Pancreas (tissue), 10 donors: ENCODE data around the gene SLC43A3. TPM values are rescaled to one million over a fixed set of nuclear protein-coding genes. Genes with fewer than 3 reads are reported as not detected.

Experiments
- ATAC-seq, 4 donors: fragments of 200-7000 bp; cut with Tn5 transposase; one replicate each; pipeline versions ENCODE4 v1.8.0 to v1.9.1; 2020; ENCODE audit warnings: mild to moderate bottlenecking in 4 of 4, moderate library complexity in 4 of 4
- DNase-seq, 6 donors: peaks; one replicate each; pipeline ENCODE4 v3.0.0-alpha.2; 2020
- FAIRE-seq: peaks from 2 replicates; lab custom pipeline; 2012; peaks lifted over from hg19 to GRCh38; lab: Jason Lieb, UNC
- H3K27ac ChIP-seq, 4 donors: fragments of 200-600 bp; sonication (generic); 1 replicate in 3 of 4; 2 replicates in 1 of 4; pipeline versions ENCODE4 v1.5.0 to v1.8.0; 2020
- H3K27me3 ChIP-seq, 4 donors: fragments of 200-600 bp; one replicate each; pipeline ENCODE4 v1.8.0; 2021
- H3K36me3 ChIP-seq, 3 donors: fragments of 200-600 bp; sonication (generic) in 1 of 3; one replicate each; pipeline versions ENCODE4 v1.5.0 to v1.8.0; 2020 to 2021
- H3K4me1 ChIP-seq, 3 donors: fragments of 200-600 bp; one replicate each; pipeline ENCODE4 v1.8.0; 2021
- H3K4me3 ChIP-seq, 4 donors: fragments of 200-600 bp; sonication (generic) in 2 of 4; one replicate each; pipeline versions ENCODE4 v1.5.0 to v1.8.0; 2020 to 2021
- H3K9me3 ChIP-seq, 4 donors: fragments of 200-600 bp; one replicate each; pipeline ENCODE4 v1.8.0; 2021
- WGBS, 2 donors: extraction: QIAGEN DNeasy Blood & Tissue Kit; methylation state at CpG; one replicate each; pipeline ENCODE4 v1.1.7; 2013; 5-methylcytosine and 5-hydroxymethylcytosine counted together
- intact Hi-C, 3 donors: fragments of 100-400 bp; cut with DNase I; formaldehyde crosslinking; loops; one replicate each; pipeline versions ENCODE4 v1.11.1 to v1.14.2; 2022
- polyA plus RNA-seq, 2 donors: library from polyadenylated mRNA; stranded (reverse); fragments of 200-250 nt; gene quantifications; one replicate each; pipeline ENCODE4 v1.2.3, GENCODE V29; 2013
- total RNA-seq, 6 donors: library from RNA; stranded (reverse); fragmentation: NEBNext Ultra II Directional in 4 of 6; extraction: Animal tissue kit (Norgen Biotek cat#: 25700) in 4 of 6; gene quantifications; one replicate each; pipeline versions ENCODE4 v1.2.1 to v1.2.4, GENCODE V29; 2021 to 2023
- TF ChIP-seq, protein P1 (sequence below), 4 donors: fragments of 200-600 bp; sonication (generic) in 3 of 4; IDR thresholded peaks; one replicate each; pipeline versions ENCODE4 v1.5.0 to v1.8.0; 2021; ENCODE audit warnings: antibody characterized with exemption in 4 of 4
- donor health status: healthy with polysubstance abuse.
- donor health status: DM: no; HTN: no; CAD: no; lungs with moderate emphysema.
- donor health status: DM: no; HTN: no; CAD: no.
- donor health status: control.
- donor health status: control.
- donor health status: Bipolar disorder and iron deficiency.
- donor health status: DM: yes; HTN: yes; CAD: no.
- donor health status: DM: no; HTN: no; CAD: no.
- donor health status: DM: no; HTN: no; CAD: no.
- donor health status: DM: yes; HTN: yes; CAD: no.

Gene SLC43A3
- total and polyA plus RNA-seq, 8 donors, result 6.7 to 34.9 (median 13.7) TPM

DNA sequence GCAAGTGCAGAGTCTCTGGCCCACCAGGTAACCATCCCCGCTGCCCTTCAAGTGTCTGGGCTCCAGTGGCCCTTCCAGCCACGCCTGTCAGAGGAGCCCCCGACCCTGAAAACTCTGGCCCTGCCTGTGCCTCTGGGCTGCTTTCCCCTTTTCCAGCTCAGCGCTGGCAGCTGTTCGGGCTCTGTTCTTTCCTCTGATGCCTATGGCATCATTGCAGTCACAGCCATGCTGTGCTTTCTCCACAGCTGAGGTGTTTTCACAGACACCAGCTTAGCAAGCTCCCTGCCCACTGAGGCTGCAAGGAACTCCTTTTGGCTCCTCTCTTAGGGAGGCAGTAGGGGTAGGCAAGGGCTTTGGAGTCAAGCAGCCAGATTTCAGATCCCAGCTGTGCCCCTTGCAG lies 67.5 kb downstream of the SLC43A3 start:
- Histone ChIP-seq H3K4me3 (no peak overlapping the region), H3K4me1 (peaks cover 0 to 8% (median 0%) of the 10 kb centered on the region in 3 donors), H3K9me3 (no peaks in the 10 kb centered on the region), H3K27ac (peak overlapping the region; percentile 39 to 58 (median 48)), H3K27me3 (no peaks in the 10 kb centered on the region), H3K36me3 (no peaks in the 10 kb centered on the region)
- 71 to 90% methylated on average over 5 of the region's 5 CpGs for WGBS, 2 donors
- DNase-seq, result no peak
- FAIRE-seq, result no peak
- intact Hi-C loops, result no loop called here
- ATAC-seq, result no peak
- TF ChIP-seq, protein P1, sequence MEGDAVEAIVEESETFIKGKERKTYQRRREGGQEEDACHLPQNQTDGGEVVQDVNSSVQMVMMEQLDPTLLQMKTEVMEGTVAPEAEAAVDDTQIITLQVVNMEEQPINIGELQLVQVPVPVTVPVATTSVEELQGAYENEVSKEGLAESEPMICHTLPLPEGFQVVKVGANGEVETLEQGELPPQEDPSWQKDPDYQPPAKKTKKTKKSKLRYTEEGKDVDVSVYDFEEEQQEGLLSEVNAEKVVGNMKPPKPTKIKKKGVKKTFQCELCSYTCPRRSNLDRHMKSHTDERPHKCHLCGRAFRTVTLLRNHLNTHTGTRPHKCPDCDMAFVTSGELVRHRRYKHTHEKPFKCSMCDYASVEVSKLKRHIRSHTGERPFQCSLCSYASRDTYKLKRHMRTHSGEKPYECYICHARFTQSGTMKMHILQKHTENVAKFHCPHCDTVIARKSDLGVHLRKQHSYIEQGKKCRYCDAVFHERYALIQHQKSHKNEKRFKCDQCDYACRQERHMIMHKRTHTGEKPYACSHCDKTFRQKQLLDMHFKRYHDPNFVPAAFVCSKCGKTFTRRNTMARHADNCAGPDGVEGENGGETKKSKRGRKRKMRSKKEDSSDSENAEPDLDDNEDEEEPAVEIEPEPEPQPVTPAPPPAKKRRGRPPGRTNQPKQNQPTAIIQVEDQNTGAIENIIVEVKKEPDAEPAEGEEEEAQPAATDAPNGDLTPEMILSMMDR (IDR thresholded peaks at IDR 0.05), result no peak

DNA sequence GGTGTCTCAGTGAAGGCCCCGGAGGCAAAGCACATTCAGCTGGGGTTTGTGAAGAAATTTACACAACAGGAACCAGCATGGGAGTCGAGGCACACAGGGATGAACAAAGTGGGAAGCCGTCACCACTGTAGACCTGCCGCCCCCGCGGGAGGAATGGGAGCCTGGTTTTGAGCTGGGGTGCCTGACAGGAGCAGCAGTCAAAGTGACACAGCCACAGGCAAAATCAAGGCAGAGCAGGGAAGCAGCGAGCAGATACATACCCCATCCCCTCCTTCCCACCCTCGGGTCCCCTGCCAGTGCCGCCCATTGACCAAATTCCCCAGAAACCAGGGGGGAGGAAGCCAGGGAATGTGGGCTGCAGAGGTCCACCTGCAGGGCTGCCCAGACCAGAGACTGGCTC lies 67.9 kb downstream of the SLC43A3 start:
- DNase-seq (no peak), ATAC-seq (no peak), FAIRE-seq (no peak)
- Histone ChIP-seq H3K36me3 (no peaks in the 10 kb centered on the region), H3K9me3 (no peaks in the 10 kb centered on the region), H3K27ac (peak overlapping the region; percentile 39 to 58 (median 48)), H3K4me1 (peaks cover 0 to 8% (median 0%) of the 10 kb centered on the region in 3 donors), H3K4me3 (no peak overlapping the region), H3K27me3 (no peaks in the 10 kb centered on the region)
- intact Hi-C loops, result no loop called here
- TF ChIP-seq, protein P1 (IDR thresholded peaks at IDR 0.05), result no peak
- 70 to 75% methylated on average over 9 of the region's 9 CpGs for WGBS, 2 donors

DNA sequence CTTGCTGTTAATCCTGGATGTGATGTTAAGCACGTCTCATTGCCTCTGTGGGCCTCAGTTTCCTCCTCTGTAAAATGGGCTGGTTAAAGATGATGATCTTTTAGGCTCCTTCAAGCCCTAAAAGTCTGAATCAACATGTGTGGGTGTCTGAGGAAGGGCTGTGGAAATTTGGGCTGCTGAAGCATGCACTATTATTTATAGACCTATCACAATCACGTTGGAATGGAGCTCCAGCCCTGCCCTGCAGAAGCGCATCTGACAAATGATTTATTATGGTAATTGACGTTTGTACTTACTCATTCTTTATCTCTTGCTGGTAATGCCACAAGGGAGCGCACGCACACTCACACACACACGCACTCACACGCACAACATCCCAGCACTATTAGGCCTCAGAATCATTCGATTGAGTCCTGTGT lies 68.4 kb downstream of the SLC43A3 start:
- Histone ChIP-seq H3K27me3 (no peaks in the 10 kb centered on the region), H3K4me1 (peaks cover 0 to 8% (median 0%) of the 10 kb centered on the region in 3 donors), H3K4me3 (no peak overlapping the region), H3K27ac (peak overlapping the region in 3 of 4 donors; percentile 39 to 58 (median 43)), H3K36me3 (no peaks in the 10 kb centered on the region), H3K9me3 (no peaks in the 10 kb centered on the region)
- TF ChIP-seq, protein P1 (IDR thresholded peaks at IDR 0.05), result no peak
- DNase-seq (no peak), ATAC-seq (peak in 1 of 4 donors; percentile 20), FAIRE-seq (no peak)
- intact Hi-C loops, result no loop called here
- WGBS, 2 donors, result 52 to 57% methylated on average over 9 of the region's 9 CpGs

DNA sequence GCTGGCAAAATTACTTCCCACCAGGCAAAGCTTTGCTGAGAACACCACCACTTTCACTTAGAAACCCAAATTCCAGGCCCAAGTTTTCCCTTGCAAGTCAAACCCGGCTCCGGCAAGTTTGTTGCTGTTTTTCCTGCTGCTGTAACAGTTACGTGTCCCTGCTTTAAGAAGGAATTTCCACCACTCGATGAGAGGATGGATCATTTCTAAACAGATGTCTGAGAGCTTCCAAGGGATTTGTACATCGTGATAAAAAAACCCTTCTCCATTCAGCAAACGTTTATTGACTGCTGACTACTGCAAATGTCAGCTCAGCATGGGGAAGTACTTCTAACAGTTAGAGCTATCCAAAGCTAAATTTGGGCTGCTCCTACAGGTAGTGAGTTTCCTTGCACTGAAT lies 69.1 kb downstream of the SLC43A3 start:
- ATAC-seq (no peak), DNase-seq (no peak), FAIRE-seq (no peak)
- intact Hi-C loops, result no loop called here
- Histone ChIP-seq H3K4me3 (no peak overlapping the region), H3K27ac (peak overlapping the region in 2 of 4 donors; percentile 42 to 47), H3K36me3 (no peaks in the 10 kb centered on the region), H3K27me3 (no peaks in the 10 kb centered on the region), H3K9me3 (no peaks in the 10 kb centered on the region), H3K4me1 (peaks cover 0 to 8% (median 0%) of the 10 kb centered on the region in 3 donors)
- 57 to 58% methylated on average over 6 of the region's 6 CpGs for WGBS, 2 donors
- TF ChIP-seq, protein P1 (IDR thresholded peaks at IDR 0.05), result no peak

DNA sequence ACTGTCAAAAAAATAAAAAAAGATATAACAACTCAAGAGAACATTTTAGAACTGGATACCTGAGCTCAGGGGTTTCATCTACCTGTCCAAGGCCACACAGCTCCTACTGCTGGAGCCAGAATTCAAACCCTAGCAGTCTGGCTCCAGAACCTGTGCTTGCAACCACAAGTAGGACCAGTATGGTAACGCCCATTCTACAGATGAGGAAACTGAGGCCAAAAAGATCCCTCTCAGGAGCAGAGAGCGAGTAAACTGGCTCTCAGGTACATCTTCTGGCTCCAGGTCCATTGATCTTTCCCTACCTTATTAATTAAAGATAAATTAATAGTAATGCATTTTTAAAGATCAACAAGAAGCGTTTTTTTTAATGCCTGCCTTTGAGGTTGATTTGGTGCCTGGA lies 69.6 kb downstream of the SLC43A3 start:
- intact Hi-C loops, result no loop called here
- Histone ChIP-seq H3K27me3 (no peaks in the 10 kb centered on the region), H3K36me3 (no peaks in the 10 kb centered on the region), H3K9me3 (no peaks in the 10 kb centered on the region), H3K27ac (peak overlapping the region in 1 of 4 donors; percentile 47), H3K4me3 (no peak overlapping the region), H3K4me1 (peaks cover 0 to 8% (median 0%) of the 10 kb centered on the region in 3 donors)
- ATAC-seq, result no peak
- TF ChIP-seq, protein P1 (IDR thresholded peaks at IDR 0.05), result no peak
- FAIRE-seq, result no peak
- 81 to 83% methylated on average over 3 of the region's 3 CpGs for WGBS, 2 donors
- DNase-seq, result no peak
